Neural progenitor cell (in vitro differentiated cells): ENCODE measurements around the gene GALNT18. TPM values are rescaled to one million over a fixed set of nuclear protein-coding genes. Genes with fewer than 3 reads are reported as not detected.

ENCODE experiments used
- DNase-seq: peaks from one replicate; pipeline ENCODE4 v3.0.0-alpha.2; 2016; ENCODE audit warnings: low spot score
- H2AFZ ChIP-seq: fragments of 200-600 bp; sonication (generic); replicated peaks from 2 replicates; pipeline ENCODE4 v1.6.1; 2016; ENCODE audit warnings: antibody characterized with exemption
- H3F3A ChIP-seq: fragments of 200-600 bp; sonication (generic); 2 replicates; pipeline ENCODE4 v1.6.1; 2016; ENCODE audit warnings: antibody characterized with exemption, low read depth
- H3K27ac ChIP-seq: fragments of 200-600 bp; sonication (generic); 2 replicates; pipeline ENCODE4 v1.5.1; 2016; ENCODE audit warnings: mild to moderate bottlenecking
- H3K27me3 ChIP-seq: fragments of 200-600 bp; sonication (generic); 2 replicates; pipeline ENCODE4 v1.6.1; 2016; ENCODE audit warnings: mild to moderate bottlenecking, moderate library complexity
- H3K36me3 ChIP-seq: fragments of 200-600 bp; sonication (generic); 2 replicates; pipeline ENCODE4 v1.5.1; 2016
- H3K4me1 ChIP-seq: fragments of 200-600 bp; sonication (generic); 2 replicates; pipeline ENCODE4 v1.6.1; 2016; ENCODE audit warnings: mixed run types
- H3K4me2 ChIP-seq: fragments of 200-600 bp; sonication (generic); 2 replicates; pipeline ENCODE4 v1.6.1; 2016
- H3K4me3 ChIP-seq: fragments of 200-600 bp; sonication (generic); 2 replicates; pipeline ENCODE4 v1.5.1; 2016
- H3K79me2 ChIP-seq: fragments of 200-600 bp; sonication (generic); 2 replicates; pipeline ENCODE4 v1.6.1; 2016; ENCODE audit warnings: low read depth
- H3K9ac ChIP-seq: fragments of 200-600 bp; sonication (generic); 2 replicates; pipeline ENCODE4 v1.6.1; 2016
- H3K9me3 ChIP-seq: fragments of 200-600 bp; sonication (generic); 2 replicates; pipeline ENCODE4 v1.5.1; 2016; ENCODE audit warnings: low read depth
- H4K20me1 ChIP-seq: fragments of 200-600 bp; sonication (generic); 2 replicates; pipeline ENCODE4 v1.6.1; 2016; ENCODE audit warnings: low read depth
- H3K27ac Mint-ChIP-seq: 3 replicates; pipeline ENCODE4 v1.8.0; 2021; ENCODE audit warnings: mixed read lengths
- H3K27me3 Mint-ChIP-seq: 2 replicates; pipeline ENCODE4 v1.8.0; 2022; ENCODE audit warnings: low read depth, mild to moderate bottlenecking, inconsistent platforms, moderate library complexity, mixed read lengths; ENCODE audit not compliant: insufficient read depth
- H3K36me3 Mint-ChIP-seq: 3 replicates; pipeline ENCODE4 v1.8.0; 2021; ENCODE audit warnings: mixed read lengths
- H3K4me1 Mint-ChIP-seq: 3 replicates; pipeline ENCODE4 v1.8.0; 2021; ENCODE audit warnings: mixed read lengths
- H3K4me3 Mint-ChIP-seq: 3 replicates; pipeline ENCODE4 v1.8.0; 2021; ENCODE audit warnings: mild to moderate bottlenecking, moderate library complexity, mixed read lengths
- H3K9me3 Mint-ChIP-seq: 3 replicates; pipeline ENCODE4 v1.8.0; 2020; ENCODE audit warnings: mixed read lengths
- CTCF ChIP-seq: fragments of 200-600 bp; sonication (generic); IDR thresholded peaks from 2 replicates; pipeline ENCODE4 v1.5.1; 2017; ENCODE audit warnings: antibody characterized with exemption, mild to moderate bottlenecking
- EZH2 ChIP-seq: fragments of 200-600 bp; sonication (generic); IDR thresholded peaks from 2 replicates; pipeline ENCODE4 v1.6.1; 2017; ENCODE audit warnings: antibody characterized with exemption, mild to moderate bottlenecking, moderate library complexity
- EZH2phosphoT487 ChIP-seq: fragments of 200-600 bp; sonication (generic); IDR thresholded peaks from 2 replicates; pipeline ENCODE4 v1.6.1; 2017; ENCODE audit warnings: antibody characterized with exemption
- total RNA-seq: library from RNA; depleted of rRNA; stranded (reverse); fragments of >200 nt; gene quantifications from 2 replicates; pipeline ENCODE4 v1.2.3, GENCODE V29; 2015; ENCODE audit warnings: low replicate concordance

The GALNT18 gene
- total RNA-seq, 1 donor from 2014 or later = 2.4 TPM

- Histone ChIP-seq H3K79me2 (no peaks in the 10 kb centered on the region), H3K27ac (no peak overlapping the region), H3K9me3 (no peaks in the 10 kb centered on the region), H3K9ac (no peak overlapping the region), H3K27me3 (no peaks in the 10 kb centered on the region), H3K4me1 (peaks cover 8% of the 10 kb centered on the region), H3K4me3 (no peak overlapping the region), H2AFZ (no peak overlapping the region), H3F3A (no peaks in the 10 kb centered on the region), H4K20me1 (no peaks in the 10 kb centered on the region), H3K36me3 (no peaks in the 10 kb centered on the region), H3K4me2 (no peak overlapping the region)
- Mint-ChIP-seq H3K4me1 (peaks cover 10% of the 10 kb centered on the region), H3K27me3 (no peaks in the 10 kb centered on the region), H3K36me3 (peaks cover 2% of the 10 kb centered on the region), H3K27ac (no peak overlapping the region), H3K4me3 (no peak overlapping the region), H3K9me3 (peaks cover 11% of the 10 kb centered on the region)
- no peak for DNase-seq
- TF ChIP-seq EZH2 (no peak), EZH2phosphoT487 (no peak), CTCF (no peak)
Observed at GRCh38 chr11:11324090-11324489, 297.7 kb downstream of the GALNT18 start.

DNA sequence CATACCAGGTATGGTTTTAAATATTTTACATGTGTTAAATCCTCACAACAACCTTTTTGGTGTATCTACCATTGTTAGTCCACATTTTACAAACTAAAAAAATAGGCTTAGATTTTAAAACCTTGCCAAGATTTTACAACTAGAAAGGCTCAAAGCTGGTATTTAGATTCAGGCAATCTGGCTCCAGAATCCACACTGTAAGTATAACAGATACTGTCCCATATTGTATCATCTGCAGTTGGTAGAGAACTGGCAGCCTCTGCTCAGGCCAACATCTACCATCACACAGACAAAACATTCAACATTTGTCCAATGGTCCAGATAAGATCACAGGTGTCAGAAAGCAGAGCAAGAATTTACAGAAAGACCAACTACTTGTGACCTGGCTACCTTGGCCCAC lies 299.7 kb downstream of the GALNT18 start:
- H3K27me3 Mint-ChIP-seq = no peaks in the 10 kb centered on the region
- H3K9ac ChIP-seq = no peak overlapping the region
- no peaks in the 10 kb centered on the region for H3K9me3 ChIP-seq
- no peak overlapping the region for H3K4me3 Mint-ChIP-seq
- H4K20me1 ChIP-seq = no peaks in the 10 kb centered on the region
- TF ChIP-seq EZH2 = no peak
- no peak for TF ChIP-seq CTCF
- TF ChIP-seq EZH2phosphoT487 = no peak
- no peaks in the 10 kb centered on the region for H3F3A ChIP-seq
- peaks cover 10% of the 10 kb centered on the region for H3K4me1 Mint-ChIP-seq
- H3K36me3 ChIP-seq = no peaks in the 10 kb centered on the region
- no peak for DNase-seq
- peaks cover 2% of the 10 kb centered on the region for H3K36me3 Mint-ChIP-seq
- no peak overlapping the region for H3K4me3 ChIP-seq
- no peak overlapping the region for H3K27ac ChIP-seq
- H3K79me2 ChIP-seq = no peaks in the 10 kb centered on the region
- peaks cover 11% of the 10 kb centered on the region for H3K9me3 Mint-ChIP-seq
- H3K27ac Mint-ChIP-seq = no peak overlapping the region
- H3K4me2 ChIP-seq = no peak overlapping the region
- H3K27me3 ChIP-seq = no peaks in the 10 kb centered on the region
- H2AFZ ChIP-seq = no peak overlapping the region
- H3K4me1 ChIP-seq = peaks cover 8% of the 10 kb centered on the region

DNA sequence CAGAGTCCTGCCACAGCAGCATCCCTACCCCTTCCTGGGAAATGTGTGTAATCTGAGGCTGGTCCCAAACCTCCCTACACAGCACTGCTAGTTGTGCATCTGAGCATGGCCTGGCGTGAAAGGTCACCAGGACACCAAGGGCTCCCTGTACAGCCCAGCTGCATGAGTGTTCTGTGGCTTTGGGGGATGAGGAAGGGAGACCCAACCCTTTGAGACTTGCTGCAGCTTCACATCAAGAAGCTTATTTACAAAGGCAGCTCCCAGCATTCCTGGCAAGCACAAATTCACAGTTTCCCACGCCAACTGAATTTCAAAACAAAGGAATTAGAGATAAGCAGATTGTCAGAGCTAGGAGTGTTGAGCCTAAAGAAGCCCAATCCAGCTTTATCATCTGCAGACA lies 301.0 kb downstream of the GALNT18 start:
- no peak overlapping the region for H3K4me3 ChIP-seq
- no peak overlapping the region for H3K9ac ChIP-seq
- TF ChIP-seq EZH2 (no peak), EZH2phosphoT487 (no peak), CTCF (no peak)
- peaks cover 17% of the 10 kb centered on the region for H3K4me1 Mint-ChIP-seq
- H3K27me3 ChIP-seq = no peaks in the 10 kb centered on the region
- H3K4me2 ChIP-seq = no peak overlapping the region
- H3K9me3 Mint-ChIP-seq = peaks cover 11% of the 10 kb centered on the region
- H3K36me3 Mint-ChIP-seq = peaks cover 2% of the 10 kb centered on the region
- no peaks in the 10 kb centered on the region for H4K20me1 ChIP-seq
- H3K27ac ChIP-seq = peak overlapping the region; percentile 6
- H3K79me2 ChIP-seq = no peaks in the 10 kb centered on the region
- H3K4me3 Mint-ChIP-seq = no peak overlapping the region
- peaks cover 2% of the 10 kb centered on the region for H3K27me3 Mint-ChIP-seq
- peaks cover 8% of the 10 kb centered on the region for H3K4me1 ChIP-seq
- no peaks in the 10 kb centered on the region for H3F3A ChIP-seq
- no peaks in the 10 kb centered on the region for H3K9me3 ChIP-seq
- no peaks in the 10 kb centered on the region for H3K36me3 ChIP-seq
- H3K27ac Mint-ChIP-seq = peak overlapping the region; percentile 46
- DNase-seq = peak; percentile 51
- peak overlapping the region; percentile 83 for H2AFZ ChIP-seq
